Right forelimb (tissue), 1 donor: Measurements from ENCODE around the gene SRPK3.
"Not testable (repeated sequence)": the region's sequence is repeated elsewhere in the genome, so short reads cannot be mapped to it uniquely, and the experiment has no call there.

ENCODE experiments used
- DNase-seq: peaks from one replicate; pipeline ENCODE4 v3.0.0-alpha.2; 2018

The SRPK3 gene

DNA sequence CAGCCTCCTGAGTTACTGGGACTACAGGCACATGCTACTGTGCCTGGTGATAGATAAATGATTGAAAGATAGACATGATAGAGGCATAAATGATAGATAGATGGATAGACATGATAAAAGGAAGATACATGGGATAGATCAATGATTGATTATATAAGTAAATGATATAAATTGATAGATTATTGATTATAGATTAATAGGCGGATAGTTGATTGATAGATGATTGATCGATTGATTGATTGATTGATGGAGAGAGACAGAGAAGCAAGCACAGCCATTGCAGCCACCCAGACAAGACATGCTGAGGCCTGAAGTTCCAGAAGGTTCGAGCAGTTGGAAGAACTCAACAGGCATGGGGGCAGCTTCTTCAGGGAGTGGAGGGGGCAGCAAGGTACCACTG, 34.5 kb upstream of the SRPK3 start:
- DNase-seq = no peak

GRCh38 chrX:153746991-153747390, 33.9 kb upstream of the SRPK3 start:
- DNase-seq = not testable (repeated sequence)

- not testable (repeated sequence) for DNase-seq
Measured at GRCh38 chrX:153749017-153749416, 31.8 kb upstream of the SRPK3 start.

- no peak for DNase-seq
Measured at GRCh38 chrX:153750127-153750774, 30.6 kb upstream of the SRPK3 start.

DNA sequence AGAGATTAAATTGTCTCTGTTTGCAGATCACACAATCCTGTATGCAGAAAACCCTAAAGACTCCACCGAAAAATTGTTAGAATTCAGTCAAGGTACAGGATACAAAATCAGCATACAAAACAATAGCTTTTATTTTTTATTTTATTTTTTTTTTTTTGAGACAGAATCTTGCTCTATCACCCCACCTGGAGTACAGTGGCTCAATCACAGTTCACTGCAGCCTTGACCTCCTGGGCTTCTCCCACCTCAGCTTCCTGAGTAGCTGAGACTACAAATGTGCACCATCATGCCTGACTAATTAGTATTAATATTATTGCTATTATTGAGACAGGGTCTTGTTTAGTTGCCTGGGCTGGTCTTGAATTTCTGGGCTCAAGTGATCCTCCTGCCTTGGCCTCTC, 25.7 kb upstream of the SRPK3 start:
- no peak for DNase-seq

DNA sequence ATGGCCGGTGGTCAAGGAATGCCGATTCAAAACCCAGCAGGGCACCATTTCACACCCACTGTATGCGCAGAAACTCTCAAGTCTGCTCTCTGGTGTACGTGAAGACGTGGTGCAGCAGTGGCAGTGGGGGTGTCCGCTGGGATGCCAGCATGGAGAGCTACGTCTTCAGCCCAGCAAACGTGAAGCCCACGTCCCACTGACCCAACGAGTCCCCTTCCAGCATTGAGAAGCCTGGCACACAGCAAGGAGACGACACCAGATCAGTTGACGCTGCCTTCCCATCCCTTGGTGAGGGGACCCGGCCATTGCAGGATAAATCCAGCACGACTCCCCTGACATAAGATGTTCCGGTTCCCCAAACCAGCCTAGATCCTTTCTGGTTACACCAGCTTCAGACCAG, 19.0 kb upstream of the SRPK3 start:
- no peak for DNase-seq

DNA sequence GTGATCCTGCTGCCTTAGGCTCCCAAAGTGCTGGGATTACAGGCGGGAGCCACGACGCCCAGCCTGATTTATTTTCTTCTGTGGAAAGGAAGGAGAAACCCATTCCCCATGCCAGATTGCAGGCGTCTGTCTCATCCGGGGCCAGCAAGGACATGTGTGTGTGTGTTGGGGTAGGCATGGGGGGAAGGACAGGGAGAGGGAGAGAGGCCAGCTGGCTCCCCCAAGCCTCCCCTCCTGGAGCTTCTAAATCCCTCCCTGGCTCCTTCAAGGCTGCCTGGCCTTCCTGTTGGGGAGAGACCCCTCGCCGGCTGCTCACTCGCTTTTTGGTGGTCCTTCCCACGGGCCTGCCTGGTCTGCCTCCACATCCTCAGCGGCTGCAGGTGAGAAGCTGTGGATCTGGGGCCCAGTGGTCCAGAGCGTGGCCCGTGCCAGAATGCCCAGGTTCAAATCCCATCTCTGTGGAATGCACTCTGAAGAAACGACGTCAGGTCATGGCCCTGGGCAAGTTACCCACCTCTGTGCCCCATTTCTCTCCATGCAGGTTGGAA, 18.1 kb upstream of the SRPK3 start:
- DNase-seq = no peak

DNA sequence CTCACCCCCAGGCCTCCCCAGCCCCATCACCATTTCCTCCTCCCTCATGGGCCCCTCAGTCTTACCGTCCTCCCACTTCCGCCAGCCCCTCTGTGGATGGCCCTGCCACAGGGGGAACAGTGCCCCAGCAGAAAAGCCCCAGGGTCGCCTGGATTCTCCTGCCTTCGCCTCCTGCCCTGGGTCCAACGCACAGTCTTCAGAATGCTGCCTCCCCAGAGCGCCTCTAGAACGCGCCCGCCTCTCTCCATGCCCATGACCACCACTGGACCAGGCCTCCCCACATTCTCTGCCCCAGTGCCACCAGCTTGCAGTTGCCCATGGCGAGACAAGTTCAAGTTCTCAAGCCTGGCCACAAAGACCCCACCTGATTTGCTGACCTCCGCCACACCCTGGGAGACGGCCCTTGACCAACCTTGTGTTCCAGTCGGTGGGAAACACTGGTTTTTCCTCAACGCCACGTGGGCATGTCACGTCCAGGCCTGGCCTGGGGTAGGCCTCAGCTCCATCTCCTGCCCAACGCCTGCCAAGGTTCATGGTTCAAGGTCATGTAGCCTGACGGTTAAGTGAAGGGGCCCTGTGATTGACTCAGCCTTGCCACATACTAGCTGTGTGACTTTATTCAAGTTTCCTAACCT, 17.4 kb upstream of the SRPK3 start:
- DNase-seq = no peak

DNA sequence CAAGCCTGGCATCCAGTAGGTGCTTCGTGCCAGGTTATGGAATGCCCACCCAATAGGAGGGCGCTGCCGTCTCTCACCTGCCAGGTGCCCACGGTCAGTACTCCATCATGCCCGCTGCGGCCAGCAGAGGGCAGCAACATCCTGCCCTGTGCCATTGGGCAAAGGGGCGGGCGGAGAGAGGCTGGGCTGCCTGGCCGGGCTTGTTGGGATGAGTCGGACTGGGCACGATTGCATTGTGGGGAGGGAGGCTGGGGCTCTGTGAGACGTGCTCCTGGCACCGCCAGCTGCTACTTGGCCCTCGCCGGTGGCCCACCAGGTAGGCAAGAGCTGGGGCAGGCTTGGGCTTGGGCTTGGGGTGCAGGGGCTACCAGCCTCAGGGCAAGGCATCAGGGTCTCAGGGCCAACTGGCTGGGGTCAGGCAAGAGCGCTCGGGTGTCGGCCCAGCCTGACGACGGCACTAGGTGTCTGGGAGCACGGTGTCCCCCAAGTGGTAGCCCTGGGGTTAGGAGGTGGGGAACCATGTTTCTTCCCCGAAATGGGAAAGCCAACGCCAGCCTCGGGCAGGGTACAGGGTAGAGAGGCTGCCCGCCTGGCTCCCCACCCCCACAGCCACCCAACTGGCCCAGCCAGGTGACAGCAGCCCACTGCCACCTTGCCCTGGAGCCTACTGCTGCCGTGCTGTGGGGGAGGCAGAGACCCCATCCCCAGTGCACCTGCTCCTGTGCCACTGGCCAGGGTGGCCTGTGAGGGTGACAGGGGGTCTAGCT, 16.7 kb upstream of the SRPK3 start, which contains the start of gene PLXNB3:
PLXNB3 (plus strand) TSS at position 261 of the 767 bp plus-strand sequence. CDS start 1,287 bp downstream, outside the sequence.
- peak; percentile 64 for DNase-seq

- no peak for DNase-seq
Measured at GRCh38 chrX:153764786-153765137, 16.1 kb upstream of the SRPK3 start.

- no peak for DNase-seq
Measured at GRCh38 chrX:153765138-153766079, 15.4 kb upstream of the SRPK3 start.

DNA sequence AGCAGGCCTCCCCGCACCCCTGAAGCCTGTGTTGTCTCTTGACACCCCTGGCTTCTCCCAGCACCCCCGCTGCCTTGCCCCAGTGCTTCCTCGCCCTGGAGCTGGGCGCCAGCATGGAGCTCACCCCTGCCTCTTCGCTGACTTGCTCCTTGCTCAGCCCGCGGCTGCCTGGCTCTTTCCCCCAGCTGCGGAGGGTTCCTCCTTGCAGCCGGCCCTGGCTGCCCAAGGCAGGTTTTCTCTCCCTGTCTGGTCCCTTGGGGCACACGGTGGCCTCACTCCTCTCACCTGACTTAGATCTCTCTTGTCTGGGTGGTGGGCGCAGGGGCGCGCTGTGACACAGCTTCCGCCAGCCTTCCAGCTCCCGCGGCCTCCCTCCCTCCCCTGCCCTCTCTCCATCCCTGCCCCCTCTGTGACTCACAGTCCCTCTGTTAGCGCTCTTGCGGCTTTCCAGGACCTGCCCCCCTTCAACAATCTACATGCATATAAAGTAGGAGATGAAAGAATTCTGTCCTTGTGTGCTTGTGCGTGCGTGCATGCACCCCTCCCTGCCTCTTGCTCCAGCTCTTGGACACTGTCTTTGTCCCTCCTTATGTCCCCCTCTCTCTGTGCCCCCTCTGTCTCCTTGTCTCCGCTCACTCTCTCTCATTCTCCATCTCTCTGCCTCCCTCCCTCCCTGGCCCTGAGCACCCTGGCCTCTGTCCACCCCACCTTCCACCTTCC, 14.6 kb upstream of the SRPK3 start:
- no peak for DNase-seq

- no peak for DNase-seq
Measured at GRCh38 chrX:153766871-153767673, 13.8 kb upstream of the SRPK3 start.

DNA sequence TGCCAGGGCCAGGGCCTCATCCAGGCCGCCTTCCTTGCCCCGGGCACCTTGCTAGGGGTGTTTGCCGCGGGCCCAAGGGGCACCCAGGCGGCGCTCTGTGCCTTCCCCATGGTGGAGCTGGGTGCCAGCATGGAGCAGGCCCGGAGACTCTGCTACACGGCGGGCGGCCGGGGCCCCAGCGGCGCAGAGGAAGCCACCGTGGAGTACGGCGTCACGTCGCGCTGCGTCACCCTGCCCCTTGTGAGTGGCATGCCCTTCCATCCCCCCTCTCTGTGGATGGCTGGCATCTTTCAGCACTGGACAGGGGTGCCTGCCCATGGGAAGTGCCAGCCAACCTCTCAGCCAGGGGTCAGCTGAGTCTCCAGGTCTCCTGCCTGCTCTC, 13.2 kb upstream of the SRPK3 start:
- DNase-seq = no peak

DNA sequence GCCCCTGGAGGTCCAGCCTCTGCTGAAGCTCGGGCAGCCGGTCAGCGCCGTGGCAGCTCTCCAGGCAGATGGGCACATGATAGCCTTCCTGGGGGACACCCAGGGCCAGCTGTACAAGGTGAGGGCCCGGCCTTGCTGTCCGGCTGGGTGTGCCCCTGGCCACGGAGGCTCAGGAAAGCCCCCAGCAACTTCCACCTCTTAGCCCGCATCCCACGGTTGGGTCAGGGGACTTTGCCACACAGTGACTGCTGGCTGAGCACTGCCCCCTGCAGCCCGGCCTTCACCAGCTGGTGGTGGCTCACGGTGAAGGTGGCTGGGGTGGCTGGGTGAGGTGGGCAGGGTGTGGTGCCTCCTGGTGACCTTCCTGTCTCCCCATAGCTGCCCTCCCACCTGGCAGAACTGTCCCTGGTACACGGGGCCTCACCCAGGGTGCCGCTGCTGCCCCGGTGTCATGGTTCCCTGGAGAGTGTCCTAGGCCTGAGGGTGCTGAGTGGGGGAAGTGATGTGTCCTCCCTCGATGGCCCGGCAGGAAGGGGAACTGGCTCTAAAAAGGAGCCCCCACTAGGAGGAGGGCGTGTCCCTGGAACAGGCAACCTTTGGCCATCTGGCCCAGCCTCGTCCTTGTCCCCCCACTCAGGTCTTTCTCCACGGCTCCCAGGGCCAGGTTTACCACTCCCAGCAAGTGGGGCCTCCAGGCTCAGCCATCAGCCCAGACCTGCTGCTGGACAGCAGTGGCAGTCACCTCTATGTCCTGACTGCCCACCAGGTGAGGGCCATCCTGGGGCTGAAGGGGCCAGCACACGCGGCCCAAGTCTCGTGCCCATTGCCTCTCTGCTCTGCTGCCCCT, 12.3 kb upstream of the SRPK3 start:
- no peak for DNase-seq

GRCh38 chrX:153769158-153769864, 11.5 kb upstream of the SRPK3 start:
- no peak for DNase-seq

DNA sequence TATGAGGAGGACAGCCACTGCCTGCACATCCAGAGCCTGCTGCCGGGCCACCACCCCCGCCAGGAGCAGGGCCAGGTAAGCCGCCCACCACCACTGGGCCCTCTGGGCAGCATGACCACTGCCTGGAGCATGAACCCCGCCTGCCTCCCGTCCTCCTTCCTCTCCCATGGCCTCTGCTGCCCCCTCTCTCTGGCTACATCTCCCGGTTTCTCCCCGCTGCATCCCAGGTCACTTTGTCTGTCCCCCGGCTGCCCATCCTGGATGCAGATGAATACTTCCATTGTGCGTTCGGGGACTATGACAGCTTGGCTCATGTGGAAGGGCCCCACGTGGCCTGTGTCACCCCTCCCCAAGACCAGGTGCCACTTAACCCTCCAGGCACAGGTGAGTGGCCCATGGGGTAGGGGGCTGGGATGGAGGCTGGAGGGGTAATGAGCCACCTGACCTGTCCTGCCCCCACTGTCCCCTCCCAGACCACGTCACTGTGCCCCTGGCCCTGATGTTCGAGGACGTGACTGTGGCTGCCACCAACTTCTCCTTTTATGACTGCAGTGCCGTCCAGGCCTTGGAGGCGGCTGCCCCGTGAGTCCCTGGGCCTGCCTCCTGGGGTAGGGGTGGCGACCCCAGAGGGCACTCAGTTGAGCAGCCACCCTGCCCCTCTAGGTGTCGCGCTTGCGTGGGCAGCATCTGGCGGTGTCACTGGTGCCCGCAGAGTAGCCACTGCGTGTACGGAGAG, 10.8 kb upstream of the SRPK3 start:
- no peak for DNase-seq

DNA sequence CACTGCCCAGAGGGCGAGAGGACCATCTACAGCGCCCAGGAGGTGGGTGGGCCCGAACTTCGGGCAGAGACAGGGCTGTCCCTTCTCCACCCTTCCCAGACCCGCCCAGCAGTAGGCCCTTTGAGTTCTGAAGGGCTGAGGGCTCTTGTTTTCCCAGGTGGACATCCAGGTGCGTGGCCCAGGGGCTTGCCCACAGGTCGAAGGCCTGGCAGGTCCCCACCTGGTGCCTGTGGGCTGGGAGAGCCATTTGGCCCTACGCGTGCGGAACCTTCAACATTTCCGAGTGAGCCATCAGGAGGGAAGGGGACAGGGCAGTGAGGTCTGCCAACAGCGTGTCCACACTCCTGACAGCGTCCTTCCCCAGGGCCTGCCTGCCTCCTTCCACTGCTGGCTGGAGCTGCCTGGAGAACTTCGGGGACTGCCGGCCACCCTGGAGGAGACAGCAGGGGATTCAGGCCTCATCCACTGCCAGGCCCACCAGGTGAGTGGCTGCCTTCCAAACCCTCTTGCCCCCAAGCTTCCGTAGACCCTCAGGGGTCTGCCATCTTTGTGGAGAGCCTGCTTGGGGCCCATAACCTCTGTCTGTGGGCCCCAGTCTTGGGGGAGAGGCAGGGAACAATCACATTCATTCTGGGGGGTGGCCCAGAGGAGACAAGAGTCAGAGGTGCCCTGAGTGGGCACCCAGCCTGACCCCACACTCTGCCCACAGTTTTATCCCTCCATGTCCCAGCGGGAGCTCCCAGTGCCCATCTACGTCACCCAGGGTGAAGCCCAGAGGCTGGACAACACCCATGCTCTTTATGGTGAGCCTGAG, 10.0 kb upstream of the SRPK3 start:
- DNase-seq = no peak
